GM18520 (cell line): ENCODE data around the gene ZDHHC16.
"Not testable (repeated sequence)": the region's sequence is repeated elsewhere in the genome, so short reads cannot be mapped to it uniquely, and the experiment has no call there.

Experiments
- ATAC-seq: cut with Tn5 transposase; IDR thresholded peaks from one replicate; pipeline ENCODE4 v1.9.1; 2021; ENCODE audit not compliant: unreplicated experiment

The ZDHHC16 gene

GRCh38 chr10:97445722-97446639 lies at the start of gene ZDHHC16, which contains the start of gene EXOSC1:
ZDHHC16 (plus strand) TSS chr10:97446175; CDS start chr10:97451676, 5,501 bp downstream.
EXOSC1 (minus strand) TSS chr10:97446006; CDS start chr10:97445985, 21 bp downstream.
- ATAC-seq = peak; percentile 96

- no peak for ATAC-seq
Measured at GRCh38 chr10:97399843-97400545, 46.0 kb upstream of the ZDHHC16 start.

GRCh38 chr10:97400665-97401454 lies 45.1 kb upstream of the ZDHHC16 start, which contains the start of gene RRP12:
RRP12 (minus strand) TSS chr10:97401340; CDS start chr10:97401231, 109 bp downstream.
- ATAC-seq = peak; percentile 97

GRCh38 chr10:97401455-97401919 lies 44.5 kb upstream of the ZDHHC16 start:
- ATAC-seq = no peak

- ATAC-seq = no peak
Measured at GRCh38 chr10:97404044-97404443, 41.9 kb upstream of the ZDHHC16 start.

- ATAC-seq = no peak
Measured at GRCh38 chr10:97406064-97406463, 39.9 kb upstream of the ZDHHC16 start.

- not testable (repeated sequence) for ATAC-seq
Measured at GRCh38 chr10:97406483-97406882, 39.5 kb upstream of the ZDHHC16 start.

- peak; percentile 74 for ATAC-seq
Measured at GRCh38 chr10:97407211-97407951, 38.6 kb upstream of the ZDHHC16 start.

- ATAC-seq = no peak
Measured at GRCh38 chr10:97407952-97408248, 38.1 kb upstream of the ZDHHC16 start.

- no peak for ATAC-seq
Measured at GRCh38 chr10:97408496-97408992, 37.4 kb upstream of the ZDHHC16 start.

GRCh38 chr10:97411406-97411805 lies 34.6 kb upstream of the ZDHHC16 start:
- no peak for ATAC-seq

GRCh38 chr10:97412891-97413304 lies 33.1 kb upstream of the ZDHHC16 start:
- no peak for ATAC-seq

GRCh38 chr10:97416565-97416964 lies 29.4 kb upstream of the ZDHHC16 start:
- ATAC-seq = no peak

GRCh38 chr10:97423757-97424098 lies 22.2 kb upstream of the ZDHHC16 start:
- not testable (repeated sequence) for ATAC-seq

GRCh38 chr10:97425964-97426775 lies 19.8 kb upstream of the ZDHHC16 start, which contains the start of gene PGAM1:
PGAM1 (plus strand) TSS chr10:97426191; CDS start chr10:97426308, 117 bp downstream.
- peak; percentile 81 for ATAC-seq

GRCh38 chr10:97426776-97427570 lies 19.0 kb upstream of the ZDHHC16 start:
- ATAC-seq = no peak

- no peak for ATAC-seq
Measured at GRCh38 chr10:97427571-97428179, 18.3 kb upstream of the ZDHHC16 start.

GRCh38 chr10:97428572-97428981 lies 17.4 kb upstream of the ZDHHC16 start:
- ATAC-seq = no peak
